HG03521 (cell line): ENCODE data around the gene GH1.
A peak's percentile ranks its signal among the peaks of the same experiment; 100 is the strongest.
"Not testable (repeated sequence)": the region's sequence is repeated elsewhere in the genome, so short reads cannot be mapped to it uniquely, and the experiment has no call there.

Experiments used
- ATAC-seq: cut with Tn5 transposase; IDR thresholded peaks from one replicate; pipeline ENCODE4 v1.9.1; 2021; ENCODE audit warnings: mild to moderate bottlenecking, moderate library complexity; ENCODE audit not compliant: unreplicated experiment

GH1 gene

GRCh38 chr17:63918789-63919305, at the start of gene GH1:
Gene GH1, minus strand, starts transcription at chr17:63918839. Its CDS starts 63 bp downstream, at chr17:63918776.
- ATAC-seq = not testable (repeated sequence)

- ATAC-seq = no peak
Observed at GRCh38 chr17:63967953-63968352, 49.3 kb upstream of the GH1 start.

- peak; percentile 52 for ATAC-seq
Observed at GRCh38 chr17:63966646-63967264, 48.1 kb upstream of the GH1 start.

GRCh38 chr17:63963123-63963522, 44.5 kb upstream of the GH1 start:
- no peak for ATAC-seq

- no peak for ATAC-seq
Observed at GRCh38 chr17:63962298-63962744, 43.7 kb upstream of the GH1 start.

- no peak for ATAC-seq
Observed at GRCh38 chr17:63961355-63962212, 42.9 kb upstream of the GH1 start.

- ATAC-seq = no peak
Observed at GRCh38 chr17:63960430-63960829, 41.8 kb upstream of the GH1 start.

GRCh38 chr17:63960006-63960405, 41.4 kb upstream of the GH1 start:
- ATAC-seq = no peak

- no peak for ATAC-seq
Observed at GRCh38 chr17:63956296-63956920, 37.8 kb upstream of the GH1 start.

- ATAC-seq = no peak
Observed at GRCh38 chr17:63955791-63956190, 37.2 kb upstream of the GH1 start.

GRCh38 chr17:63955232-63955631, 36.6 kb upstream of the GH1 start:
- ATAC-seq = no peak

GRCh38 chr17:63954402-63955063, 35.9 kb upstream of the GH1 start:
- ATAC-seq = no peak

GRCh38 chr17:63950940-63951907, 32.6 kb upstream of the GH1 start:
- no peak for ATAC-seq

GRCh38 chr17:63949576-63950250, 31.1 kb upstream of the GH1 start:
- no peak for ATAC-seq

GRCh38 chr17:63948521-63948920, 29.9 kb upstream of the GH1 start:
- ATAC-seq = no peak

GRCh38 chr17:63947711-63948330, 29.2 kb upstream of the GH1 start:
- no peak for ATAC-seq

- no peak for ATAC-seq
Observed at GRCh38 chr17:63946440-63947363, 28.1 kb upstream of the GH1 start.
